Liver (tissue), 3 donors: ENCODE measurements around the gene HGD.

Experiments
- JUND ChIP-seq, 2 donors: IDR thresholded peaks; 2 replicates each; pipeline ENCODE4 v1.6.1; 2016; ENCODE audit warnings: antibody characterized with exemption in 2 of 2
- RAD21 ChIP-seq, 2 donors: IDR thresholded peaks; 2 replicates each; pipeline ENCODE4 v1.6.1; 2016; ENCODE audit warnings: antibody characterized with exemption in 2 of 2, mild to moderate bottlenecking in 2 of 2
- SP1 ChIP-seq: IDR thresholded peaks from 2 replicates; pipeline ENCODE4 v1.6.1; 2018; ENCODE audit warnings: antibody characterized with exemption, mild to moderate bottlenecking
- TAF1 ChIP-seq: conservative IDR thresholded peaks from 2 replicates; pipeline ENCODE4 v1.6.1; 2016; ENCODE audit warnings: antibody characterized with exemption, mild to moderate bottlenecking
- ZBTB33 ChIP-seq: IDR thresholded peaks from 2 replicates; pipeline ENCODE4 v1.6.1; 2016; ENCODE audit warnings: antibody characterized with exemption
- TF ChIP-seq, protein P1 (sequence below): fragments of 150-350 bp; IDR thresholded peaks from 2 replicates; pipeline ENCODE4 v1.5.1; 2017; ENCODE audit warnings: improper control_type of control experiment, low read depth, low read length; ENCODE audit not compliant: missing input control
- donor health status: healthy.
- donor health status: healthy.

- TF ChIP-seq JUND (IDR thresholded peaks at IDR 0.05) (no peak), RAD21 (IDR thresholded peaks at IDR 0.05) (no peak), ZBTB33 (no peak), SP1 (no peak), TAF1 (no peak)
- TF ChIP-seq, protein P1, sequence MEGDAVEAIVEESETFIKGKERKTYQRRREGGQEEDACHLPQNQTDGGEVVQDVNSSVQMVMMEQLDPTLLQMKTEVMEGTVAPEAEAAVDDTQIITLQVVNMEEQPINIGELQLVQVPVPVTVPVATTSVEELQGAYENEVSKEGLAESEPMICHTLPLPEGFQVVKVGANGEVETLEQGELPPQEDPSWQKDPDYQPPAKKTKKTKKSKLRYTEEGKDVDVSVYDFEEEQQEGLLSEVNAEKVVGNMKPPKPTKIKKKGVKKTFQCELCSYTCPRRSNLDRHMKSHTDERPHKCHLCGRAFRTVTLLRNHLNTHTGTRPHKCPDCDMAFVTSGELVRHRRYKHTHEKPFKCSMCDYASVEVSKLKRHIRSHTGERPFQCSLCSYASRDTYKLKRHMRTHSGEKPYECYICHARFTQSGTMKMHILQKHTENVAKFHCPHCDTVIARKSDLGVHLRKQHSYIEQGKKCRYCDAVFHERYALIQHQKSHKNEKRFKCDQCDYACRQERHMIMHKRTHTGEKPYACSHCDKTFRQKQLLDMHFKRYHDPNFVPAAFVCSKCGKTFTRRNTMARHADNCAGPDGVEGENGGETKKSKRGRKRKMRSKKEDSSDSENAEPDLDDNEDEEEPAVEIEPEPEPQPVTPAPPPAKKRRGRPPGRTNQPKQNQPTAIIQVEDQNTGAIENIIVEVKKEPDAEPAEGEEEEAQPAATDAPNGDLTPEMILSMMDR = no peak
Measured at GRCh38 chr3:120615847-120616609, 66.0 kb downstream of the HGD start.
